Measurements from ENCODE around the gene PIK3R6.

GRCh38 chr17:8801135-8801840 is 66.2 kb downstream of the PIK3R6 start:
- TF ChIP-seq EZH2 (IDR thresholded peaks at IDR 0.05; ENCODE audit: borderline replicate concordance, low read length), result no peak
- TF ChIP-seq, protein P1, sequence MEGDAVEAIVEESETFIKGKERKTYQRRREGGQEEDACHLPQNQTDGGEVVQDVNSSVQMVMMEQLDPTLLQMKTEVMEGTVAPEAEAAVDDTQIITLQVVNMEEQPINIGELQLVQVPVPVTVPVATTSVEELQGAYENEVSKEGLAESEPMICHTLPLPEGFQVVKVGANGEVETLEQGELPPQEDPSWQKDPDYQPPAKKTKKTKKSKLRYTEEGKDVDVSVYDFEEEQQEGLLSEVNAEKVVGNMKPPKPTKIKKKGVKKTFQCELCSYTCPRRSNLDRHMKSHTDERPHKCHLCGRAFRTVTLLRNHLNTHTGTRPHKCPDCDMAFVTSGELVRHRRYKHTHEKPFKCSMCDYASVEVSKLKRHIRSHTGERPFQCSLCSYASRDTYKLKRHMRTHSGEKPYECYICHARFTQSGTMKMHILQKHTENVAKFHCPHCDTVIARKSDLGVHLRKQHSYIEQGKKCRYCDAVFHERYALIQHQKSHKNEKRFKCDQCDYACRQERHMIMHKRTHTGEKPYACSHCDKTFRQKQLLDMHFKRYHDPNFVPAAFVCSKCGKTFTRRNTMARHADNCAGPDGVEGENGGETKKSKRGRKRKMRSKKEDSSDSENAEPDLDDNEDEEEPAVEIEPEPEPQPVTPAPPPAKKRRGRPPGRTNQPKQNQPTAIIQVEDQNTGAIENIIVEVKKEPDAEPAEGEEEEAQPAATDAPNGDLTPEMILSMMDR (conservative IDR thresholded peaks at IDR 0.05 in 1 of 2, IDR thresholded peaks at IDR 0.05 in 1 of 2; ENCODE audit: extremely low read depth in 1 of 2, insufficient read depth in 1 of 2, low read depth in 1 of 2, low read length in 2 of 2), result no peak
